NCI-H1417 treated with DMSO at 0.1 percent for 48 hours (cell line): ENCODE data around the gene FLOT2.
A peak's percentile ranks its signal among the peaks of the same experiment; 100 is the strongest.
"Not testable (repeated sequence)": the region's sequence is repeated elsewhere in the genome, so short reads cannot be mapped to it uniquely, and the experiment has no call there.

Source experiments
- DNase-seq: peaks from one replicate; lab custom pipeline; 2025; lab: John Stamatoyannopoulos, UW

The FLOT2 gene

DNA sequence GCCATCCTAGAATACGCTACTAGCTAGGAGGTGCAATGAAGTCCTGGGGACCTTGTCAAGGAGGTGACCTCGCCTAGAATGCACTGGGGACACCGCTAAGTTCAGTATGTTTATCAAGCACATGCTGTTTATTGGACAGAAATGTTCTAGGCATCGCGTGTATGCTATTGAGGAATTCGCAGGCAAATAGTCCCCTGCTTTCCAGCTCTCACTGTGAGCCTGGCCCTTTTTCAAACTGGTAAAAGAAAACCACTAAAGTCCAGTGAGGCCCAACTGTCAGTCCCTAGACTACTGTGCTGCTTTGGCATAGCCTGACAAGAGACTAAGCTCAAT lies 53.8 kb downstream of the FLOT2 start:
- no peak for DNase-seq

- peak; percentile 16 for DNase-seq
Measured at GRCh38 chr17:28842282-28843012, 55.1 kb downstream of the FLOT2 start, which contains the start of gene FAM222B. Gene FAM222B, minus strand, starts transcription at chr17:28842790. Its CDS starts 76,123 bp downstream, at chr17:28766667.

DNA sequence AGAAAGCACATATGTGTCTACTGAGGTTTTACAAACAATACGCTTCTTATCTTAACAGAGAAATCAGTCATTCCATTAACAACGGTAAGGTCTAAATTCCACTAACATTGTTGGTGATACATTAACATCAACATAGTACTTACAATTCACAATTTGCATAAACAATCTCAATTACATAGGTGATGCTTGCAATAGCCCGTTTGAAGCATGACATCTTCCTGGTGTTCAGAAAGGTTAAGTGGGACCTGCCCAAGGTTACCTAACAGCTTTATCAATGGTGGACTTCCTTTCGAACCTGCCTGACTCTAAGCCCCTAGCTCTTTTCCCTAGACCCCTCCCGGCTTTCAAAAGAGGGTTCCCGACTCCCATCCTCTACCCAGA lies 55.6 kb downstream of the FLOT2 start:
- no peak for DNase-seq

GRCh38 chr17:28839221-28839620 lies 58.3 kb downstream of the FLOT2 start:
- no peak for DNase-seq

GRCh38 chr17:28836541-28836940 lies 61.0 kb downstream of the FLOT2 start:
- not testable (repeated sequence) for DNase-seq

DNA sequence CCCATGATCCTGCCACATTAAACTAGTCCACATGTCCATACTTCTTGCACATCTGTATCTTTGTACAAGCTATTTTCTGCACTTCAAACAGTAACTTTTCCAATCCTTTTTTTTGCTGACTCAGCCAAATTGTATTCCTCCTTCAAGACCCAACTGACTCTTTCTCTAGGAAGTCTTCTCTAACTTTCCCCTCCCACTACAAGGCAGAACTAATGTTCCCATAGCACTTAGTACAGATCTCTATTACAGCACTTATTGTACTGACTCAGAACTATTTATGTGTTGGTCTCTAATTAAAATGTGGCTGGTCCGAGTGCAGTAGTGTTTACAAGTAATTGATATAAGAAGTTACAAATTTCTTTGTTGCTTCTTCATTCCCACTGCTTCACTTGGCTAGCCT lies 63.1 kb downstream of the FLOT2 start:
- DNase-seq, result no peak
